ENCODE data around the gene INSC. TPM values are rescaled to one million over a fixed set of nuclear protein-coding genes. Genes with fewer than 3 reads are reported as not detected.

INSC gene
- total RNA-seq, 1 experiment from 2014 or later: not detected

- no peak overlapping the region for H3K27ac Mint-ChIP-seq (ENCODE audit: unreplicated experiment)
- intact Hi-C loops (cut with micrococcal nuclease; ENCODE audit: unreplicated experiment): no loop called here
- peaks cover 10% of the 10 kb centered on the region for H3K9me3 Mint-ChIP-seq (ENCODE audit: low read depth, unreplicated experiment)
- no peak for TF ChIP-seq CTCF (IDR thresholded peaks at IDR 0.05; ENCODE audit: unreplicated experiment)
- no TSS peak for BruUV-seq (replicated peaks)
- H3K36me3 Mint-ChIP-seq (ENCODE audit: insufficient read depth, unreplicated experiment): no peaks in the 10 kb centered on the region
- peaks cover 36% of the 10 kb centered on the region for H3K27me3 Mint-ChIP-seq (ENCODE audit: unreplicated experiment)
- H3K4me3 Mint-ChIP-seq (ENCODE audit: low read depth, unreplicated experiment): no peak overlapping the region
- no peak for DNase-seq
- H3K4me1 Mint-ChIP-seq (ENCODE audit: low read depth, unreplicated experiment): no peaks in the 10 kb centered on the region
- CTCF ChIA-PET: interaction anchor here (1.0 to 1.6 kb wide), 2 partner anchors 9 to 10 kb away, joined by 3 read pairs; no protein-coding TSS in a partner anchor
Measured at GRCh38 chr11:15091175-15091574, 23.5 kb upstream of the INSC start.

- Mint-ChIP-seq H3K36me3 (ENCODE audit: insufficient read depth, unreplicated experiment) (no peaks in the 10 kb centered on the region), H3K27ac (ENCODE audit: unreplicated experiment) (no peak overlapping the region), H3K9me3 (ENCODE audit: low read depth, unreplicated experiment) (peaks cover 10% of the 10 kb centered on the region), H3K27me3 (ENCODE audit: unreplicated experiment) (peaks cover 41% of the 10 kb centered on the region), H3K4me1 (ENCODE audit: low read depth, unreplicated experiment) (no peaks in the 10 kb centered on the region), H3K4me3 (ENCODE audit: low read depth, unreplicated experiment) (no peak overlapping the region)
- no TSS peak for BruUV-seq (replicated peaks)
- CTCF ChIA-PET: interaction anchor here (1.0 kb wide), 1 partner anchor 9 kb away, joined by 3 read pairs; no protein-coding TSS in a partner anchor
- intact Hi-C loops (cut with micrococcal nuclease; ENCODE audit: unreplicated experiment): no loop called here
- no peak for TF ChIP-seq CTCF (IDR thresholded peaks at IDR 0.05; ENCODE audit: unreplicated experiment)
- no peak for DNase-seq
Measured at GRCh38 chr11:15091625-15092024, 23.1 kb upstream of the INSC start.

- CTCF ChIA-PET: no interaction called here
- peaks cover 41% of the 10 kb centered on the region for H3K27me3 Mint-ChIP-seq (ENCODE audit: unreplicated experiment)
Measured at GRCh38 chr11:15093432-15093831, 21.3 kb upstream of the INSC start.

DNA sequence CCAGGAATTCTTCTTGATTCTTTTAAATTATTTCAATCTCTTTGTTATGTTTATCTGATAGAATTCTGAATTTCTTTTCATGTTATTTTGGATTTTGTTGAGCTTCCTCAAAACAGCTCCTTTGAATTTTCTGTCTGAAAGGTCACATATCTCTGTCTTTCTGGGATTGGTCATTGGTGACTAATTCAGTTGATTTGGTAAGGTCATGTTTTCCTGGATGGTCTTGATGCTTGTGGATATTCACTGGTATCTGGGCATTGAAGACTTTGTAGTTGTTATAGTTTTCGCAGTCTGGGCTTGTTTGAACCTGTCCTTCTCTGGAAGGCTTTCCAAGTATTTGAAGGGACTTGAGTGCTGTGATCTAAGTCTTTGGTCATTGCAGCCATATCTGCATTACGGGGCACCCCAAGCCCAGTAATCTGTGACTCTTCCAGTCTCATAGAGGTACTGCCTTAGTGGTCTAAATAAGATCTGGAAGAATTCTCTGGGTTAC lies 18.9 kb upstream of the INSC start:
- CTCF ChIA-PET: no interaction called here
- Mint-ChIP-seq H3K9me3 (ENCODE audit: low read depth, unreplicated experiment) (no peaks in the 10 kb centered on the region), H3K36me3 (ENCODE audit: insufficient read depth, unreplicated experiment) (no peaks in the 10 kb centered on the region), H3K27me3 (ENCODE audit: unreplicated experiment) (peaks cover 47% of the 10 kb centered on the region), H3K4me3 (ENCODE audit: low read depth, unreplicated experiment) (no peak overlapping the region), H3K27ac (ENCODE audit: unreplicated experiment) (no peak overlapping the region), H3K4me1 (ENCODE audit: low read depth, unreplicated experiment) (no peaks in the 10 kb centered on the region)
- intact Hi-C loops (cut with micrococcal nuclease; ENCODE audit: unreplicated experiment): no loop called here
- no TSS peak for BruUV-seq (replicated peaks)
- TF ChIP-seq CTCF (IDR thresholded peaks at IDR 0.05; ENCODE audit: unreplicated experiment): no peak
- no peak for DNase-seq

More at GRCh38 chr11:15093432-15093831, 21.3 kb upstream of the INSC start:
- intact Hi-C loops (cut with micrococcal nuclease; ENCODE audit: unreplicated experiment): no loop called here
- DNase-seq: no peak
- BruUV-seq (replicated peaks): no TSS peak
- H3K27ac Mint-ChIP-seq (ENCODE audit: unreplicated experiment): no peak overlapping the region
- no peaks in the 10 kb centered on the region for H3K4me1 Mint-ChIP-seq (ENCODE audit: low read depth, unreplicated experiment)
- no peaks in the 10 kb centered on the region for H3K36me3 Mint-ChIP-seq (ENCODE audit: insufficient read depth, unreplicated experiment)
- TF ChIP-seq CTCF (IDR thresholded peaks at IDR 0.05; ENCODE audit: unreplicated experiment): no peak
- H3K9me3 Mint-ChIP-seq (ENCODE audit: low read depth, unreplicated experiment): peaks cover 5% of the 10 kb centered on the region
- H3K4me3 Mint-ChIP-seq (ENCODE audit: low read depth, unreplicated experiment): no peak overlapping the region
